Gastrocnemius medialis (tissue), 4 donors: ENCODE results near the gene WIPI1.
"Not testable (repeated sequence)": the region's sequence is repeated elsewhere in the genome, so short reads cannot be mapped to it uniquely, and the experiment has no call there.

Experiments used
- CTCF ChIP-seq, 5 experiments: fragments of 450-650 bp in 3 of 5; fragments of 200-600 bp in 2 of 5; sonication (generic) in 2 of 5; IDR thresholded peaks in 4 of 5; conservative IDR thresholded peaks in 1 of 5; 1 replicate in 4 of 5; 2 replicates in 1 of 5; pipeline ENCODE4 v1.5.1; 2016 to 2019; ENCODE audit warnings: antibody characterized with exemption in 5 of 5, mild to moderate bottlenecking in 3 of 5, moderate library complexity in 3 of 5
- POLR2A ChIP-seq, 2 donors: fragments of 450-650 bp; IDR thresholded peaks; one replicate each; pipeline ENCODE4 v1.6.1; 2017; ENCODE audit warnings: antibody characterized with exemption in 2 of 2, mild to moderate bottlenecking in 2 of 2, moderate library complexity in 2 of 2

- TF ChIP-seq CTCF (IDR thresholded peaks at IDR 0.05 in 4 of 5, conservative IDR thresholded peaks at IDR 0.05 in 1 of 5); POLR2A (IDR thresholded peaks at IDR 0.05): not testable (repeated sequence)
These were observed 49.6 kb downstream of the WIPI1 start for GRCh38 chr17:68407656-68408055.
